ENCODE results near the gene ZNRF4.
A peak's percentile ranks its signal among the peaks of the same experiment; 100 is the strongest.
"Not testable (repeated sequence)": the region's sequence is repeated elsewhere in the genome, so short reads cannot be mapped to it uniquely, and the experiment has no call there.

The ZNRF4 gene

GRCh38 chr19:5477451-5478215, 22.4 kb downstream of the ZNRF4 start:
- DNase-seq = no peak

DNA sequence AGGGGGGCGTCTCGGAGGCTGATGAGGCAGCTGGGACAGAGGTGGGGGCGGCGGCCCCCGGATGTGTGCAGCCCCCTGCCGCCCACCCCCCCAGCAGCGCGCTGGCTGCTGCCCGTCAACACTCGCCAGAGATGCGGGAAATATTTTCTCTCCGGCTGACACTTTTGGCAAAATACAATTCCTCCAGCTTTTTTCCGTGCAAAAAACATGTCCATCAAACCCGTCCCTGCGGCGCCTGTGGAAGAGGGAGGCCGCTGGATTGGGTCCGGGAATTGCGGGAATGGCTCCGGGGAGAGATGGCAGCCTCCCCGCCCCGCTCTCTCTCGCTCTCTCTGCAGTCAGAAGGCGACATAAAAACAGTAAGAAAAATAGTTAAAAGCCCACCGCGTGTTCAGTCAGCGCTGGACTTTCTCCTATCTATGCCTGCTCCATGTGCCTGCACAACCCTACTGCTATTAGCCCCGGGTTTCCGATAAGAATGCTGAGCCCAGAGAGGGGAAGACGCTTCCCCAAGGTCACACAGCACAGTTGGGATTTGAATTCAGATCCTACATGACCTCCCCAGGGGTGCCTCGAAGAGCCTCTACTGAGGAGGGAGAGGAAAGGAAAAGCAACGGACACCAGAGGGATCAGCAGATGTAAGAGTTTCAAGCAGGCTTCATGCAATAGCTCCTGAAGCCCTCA, 23.2 kb downstream of the ZNRF4 start:
- DNase-seq = no peak

DNA sequence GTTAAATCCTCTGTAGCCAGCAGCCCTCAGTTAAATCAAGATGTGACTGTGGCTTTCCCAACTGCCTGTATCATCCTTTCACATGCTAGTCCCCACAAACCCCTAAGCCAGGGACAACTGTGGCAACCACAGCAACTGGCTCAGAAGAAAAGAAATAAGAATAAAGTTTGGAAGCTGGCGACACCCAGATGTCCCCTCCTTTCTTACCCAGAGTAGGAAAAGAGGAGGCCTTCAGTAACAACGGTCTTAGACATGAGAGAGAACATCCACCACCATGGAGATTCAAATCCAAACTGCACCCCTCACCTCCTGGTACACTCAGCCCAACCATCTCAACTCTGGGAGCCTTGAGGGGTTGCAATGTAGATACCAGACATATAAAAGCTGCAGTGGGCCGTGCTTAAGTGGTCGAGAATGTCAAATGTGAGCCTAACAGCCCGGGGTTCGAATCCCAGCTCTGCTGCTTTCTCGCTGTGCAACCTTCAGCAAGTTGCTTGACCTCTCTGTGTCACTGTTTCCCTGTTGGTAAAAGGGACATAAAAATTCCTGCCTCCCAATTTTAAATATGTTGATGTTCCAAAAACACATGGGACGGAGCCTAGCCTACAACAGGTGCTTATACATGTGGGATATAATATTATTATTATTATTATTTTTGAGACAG, 23.8 kb downstream of the ZNRF4 start:
- DNase-seq = no peak

DNA sequence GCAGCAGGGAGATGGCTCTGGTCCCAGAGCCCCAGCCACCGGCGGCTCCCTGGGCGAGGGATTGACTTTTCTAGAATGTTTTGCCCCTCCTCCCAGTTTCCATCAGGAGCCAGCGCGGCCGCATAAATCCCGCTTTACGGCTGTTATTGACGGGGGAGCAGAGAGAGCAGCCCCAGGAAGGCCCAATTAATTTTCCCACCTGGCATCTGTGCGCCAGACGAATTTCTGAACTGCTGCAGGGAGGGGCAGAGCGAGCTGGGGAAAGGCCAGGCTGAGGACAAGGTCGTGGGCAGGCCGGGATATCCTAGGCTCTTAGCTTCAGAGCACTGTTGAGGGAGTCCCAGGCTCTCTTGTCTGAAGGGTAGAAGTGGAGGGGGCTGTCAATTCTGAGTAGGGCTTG, 24.7 kb downstream of the ZNRF4 start:
- no peak for DNase-seq

DNA sequence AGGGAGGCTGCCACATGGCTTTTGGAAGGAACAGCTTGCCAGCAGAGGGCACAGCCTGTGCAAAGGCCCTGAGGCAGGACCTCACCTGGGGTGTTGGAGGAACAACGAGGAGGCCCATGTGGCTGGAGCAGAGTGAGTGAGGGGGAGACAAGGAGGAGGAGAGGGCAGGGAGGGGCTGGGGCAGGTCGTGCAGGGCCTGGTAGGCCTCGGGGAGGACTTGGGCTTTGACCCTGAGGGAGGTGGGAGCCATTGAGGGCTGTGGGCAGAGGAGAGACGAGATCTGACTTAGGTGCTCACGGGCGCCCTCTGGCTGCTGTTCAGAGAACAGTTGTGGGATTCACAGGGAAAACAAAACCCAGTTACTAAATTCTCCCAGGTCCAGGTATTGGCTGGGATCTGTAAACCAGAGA, 25.2 kb downstream of the ZNRF4 start:
- DNase-seq = peak; percentile 34

DNA sequence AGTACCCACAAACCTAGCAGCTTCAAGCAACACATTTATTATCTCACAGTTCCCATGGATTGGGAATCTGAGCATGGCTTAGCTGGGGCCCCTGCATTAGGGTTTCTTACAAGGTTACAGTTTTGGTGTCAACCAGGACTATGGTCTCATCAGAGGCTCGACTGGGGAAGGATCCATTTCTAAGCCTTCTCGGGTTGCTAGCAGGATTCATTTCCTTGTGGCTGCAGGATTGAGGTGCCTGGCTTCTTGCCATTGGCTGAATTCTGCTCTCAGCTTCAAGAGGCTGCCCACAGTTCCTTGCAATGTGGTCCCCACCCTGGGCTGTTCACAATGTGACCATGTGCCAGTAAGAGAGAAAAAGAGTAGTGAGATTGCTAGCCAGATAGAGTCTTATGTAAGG, 26.7 kb downstream of the ZNRF4 start:
- DNase-seq = no peak

- no peak for DNase-seq
Measured at GRCh38 chr19:5484398-5485285, 29.4 kb downstream of the ZNRF4 start.

DNA sequence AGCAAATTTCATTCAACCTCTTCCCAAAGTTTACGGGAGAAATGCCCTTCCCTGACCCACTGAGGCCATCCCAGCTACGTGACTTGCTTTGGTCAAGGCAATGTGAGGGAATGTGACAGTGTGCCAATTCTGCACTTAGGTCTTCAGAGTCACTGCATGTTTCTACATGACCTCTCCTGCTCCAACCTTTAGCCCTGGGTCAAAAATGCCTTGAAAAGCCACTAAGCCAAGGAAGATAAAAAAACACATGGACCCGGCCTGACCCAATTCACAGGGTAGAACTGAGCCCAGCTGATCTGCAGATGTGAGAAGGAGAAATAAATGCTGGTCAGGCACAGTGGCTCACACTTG, 30.0 kb downstream of the ZNRF4 start:
- DNase-seq = no peak

- DNase-seq = not testable (repeated sequence)
Measured at GRCh38 chr19:5485658-5486057, 30.4 kb downstream of the ZNRF4 start.

GRCh38 chr19:5487222-5487621, 32.0 kb downstream of the ZNRF4 start:
- DNase-seq = no peak

DNA sequence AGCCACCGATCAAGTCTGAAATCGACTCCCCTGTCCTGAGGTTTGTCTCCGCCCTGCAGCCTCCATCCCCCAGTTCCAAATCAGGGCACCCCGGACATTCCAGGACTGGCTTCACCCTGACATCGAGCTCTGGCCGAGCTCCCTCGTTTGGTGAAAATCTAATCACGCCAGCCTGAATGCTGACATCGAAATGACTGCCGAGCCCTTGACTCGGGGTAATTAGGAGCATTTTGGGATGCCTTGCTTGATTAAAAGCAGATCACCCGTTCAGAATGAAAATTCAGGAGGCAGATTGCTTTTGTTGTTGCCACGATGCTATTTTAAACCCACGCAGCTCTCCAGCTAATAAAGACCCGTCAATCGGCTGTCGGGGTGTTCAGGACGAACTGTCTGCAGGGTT, 34.3 kb downstream of the ZNRF4 start:
- no peak for DNase-seq

- no peak for DNase-seq
Measured at GRCh38 chr19:5491565-5491964, 36.3 kb downstream of the ZNRF4 start.

DNA sequence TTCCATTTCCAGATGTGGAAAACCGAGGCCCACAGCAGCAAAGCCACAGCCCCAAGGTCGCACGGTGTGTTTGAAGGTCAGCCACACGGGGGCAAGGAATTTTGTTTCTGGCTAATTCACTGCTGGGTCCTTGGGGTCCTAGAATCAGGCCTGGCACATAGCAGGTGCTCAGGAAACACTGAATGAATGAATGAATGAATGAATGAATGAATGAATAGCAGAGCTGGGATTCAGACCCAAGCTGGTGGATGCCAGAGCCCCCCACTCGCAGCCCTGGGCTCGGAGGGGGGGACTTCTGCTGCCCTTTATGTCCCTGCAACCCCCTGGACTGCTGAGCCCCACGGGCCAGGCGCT, 37.0 kb downstream of the ZNRF4 start:
- DNase-seq = no peak

DNA sequence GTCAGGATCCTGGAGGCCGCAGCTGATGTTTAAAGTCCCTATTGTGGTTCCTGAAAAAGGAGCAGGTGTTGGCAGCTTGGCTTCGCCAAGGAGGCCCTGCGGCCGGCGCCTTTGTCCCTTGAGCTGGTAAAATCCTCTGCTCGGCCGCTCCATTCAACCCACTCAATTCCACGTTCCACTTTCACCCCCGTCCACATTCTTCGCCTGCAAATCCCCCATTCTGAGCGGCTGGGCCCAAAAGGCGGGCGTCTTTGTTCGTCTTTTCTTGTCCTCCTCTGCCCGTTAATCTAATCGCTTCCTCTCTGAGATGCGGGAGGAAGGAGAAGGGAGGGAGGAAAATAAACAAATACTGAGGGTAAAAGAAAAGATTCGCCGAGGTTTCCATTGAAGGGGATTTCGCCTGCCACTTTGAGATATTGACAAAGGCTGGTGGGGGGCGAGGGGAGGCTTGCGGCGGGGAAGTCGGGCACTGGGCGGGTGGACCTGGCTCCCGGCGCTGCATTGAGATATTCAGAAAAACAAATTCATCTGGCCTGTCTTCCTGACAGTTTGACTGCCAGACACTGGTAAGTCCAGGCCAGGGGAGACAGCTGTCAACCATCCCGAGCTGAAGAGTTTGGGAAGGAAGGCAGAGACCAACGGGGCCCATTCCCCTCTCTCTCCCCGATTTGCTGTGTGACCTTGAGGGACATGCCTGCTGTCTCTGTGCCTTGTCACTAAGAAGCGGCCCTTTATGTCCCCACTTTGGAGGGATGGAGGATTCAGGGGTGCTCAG, 37.6 kb downstream of the ZNRF4 start:
- DNase-seq = no peak

- DNase-seq = no peak
Measured at GRCh38 chr19:5494773-5495172, 39.6 kb downstream of the ZNRF4 start.

GRCh38 chr19:5495792-5496191, 40.6 kb downstream of the ZNRF4 start:
- DNase-seq = no peak

- no peak for DNase-seq
Measured at GRCh38 chr19:5497297-5497696, 42.1 kb downstream of the ZNRF4 start.

- DNase-seq = no peak
Measured at GRCh38 chr19:5498830-5499550, 43.8 kb downstream of the ZNRF4 start.

DNA sequence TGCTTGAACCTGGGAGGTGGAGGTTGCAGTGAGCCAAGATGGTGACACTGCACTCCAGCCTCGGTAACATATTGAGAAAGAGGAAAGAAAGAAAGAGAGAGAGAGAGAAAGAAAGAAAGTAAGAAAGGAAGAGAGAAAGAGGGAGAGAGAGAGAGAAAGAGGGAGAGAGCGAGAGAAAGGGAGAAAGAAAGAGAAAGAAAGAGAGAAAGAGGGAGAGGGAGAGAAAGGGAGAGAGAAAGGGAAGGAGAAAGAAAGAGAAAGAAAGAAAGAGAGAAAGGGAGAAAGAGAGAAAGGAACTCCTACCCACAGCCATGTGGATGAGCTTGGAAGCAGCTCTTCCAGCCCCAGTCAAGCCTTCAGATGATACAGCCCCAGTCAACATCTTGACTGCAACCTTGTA, 46.7 kb downstream of the ZNRF4 start:
- DNase-seq = no peak

- no peak for DNase-seq
Measured at GRCh38 chr19:5503598-5503997, 48.4 kb downstream of the ZNRF4 start.

DNA sequence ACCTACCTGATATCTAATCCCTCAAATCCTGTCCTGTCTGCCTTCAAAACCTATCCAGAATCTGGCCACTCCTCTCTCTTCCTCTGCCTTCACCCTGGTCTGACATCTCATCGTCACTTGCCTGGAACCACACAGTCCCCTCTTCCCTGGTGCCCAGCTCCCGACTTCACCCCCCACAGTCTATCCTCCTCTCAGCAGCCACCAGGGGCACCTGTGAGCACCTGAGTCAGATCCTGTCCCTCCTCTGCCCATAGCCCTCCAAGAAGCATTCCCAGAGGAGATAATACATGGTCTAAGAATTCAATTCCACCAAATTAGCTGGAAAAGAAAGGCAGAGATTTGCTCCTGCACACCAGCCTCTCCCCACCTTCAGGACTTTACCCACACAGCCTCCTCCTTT, 48.9 kb downstream of the ZNRF4 start:
- no peak for DNase-seq

Measured in activated CD8-positive, alpha-beta memory T cell treated with anti-CD3 and anti-CD28 coated beads, Interleukin-2, amount 50 U/mL, for 4 hours (primary cell).